GM12864 (cell line): Measurements from ENCODE around the gene IQUB.
A peak's percentile ranks its signal among the peaks of the same experiment; 100 is the strongest.
"Not testable (repeated sequence)": the region's sequence is repeated elsewhere in the genome, so short reads cannot be mapped to it uniquely, and the experiment has no call there.

Experiments
- DNase-seq: peaks from one replicate; pipeline ENCODE4 v3.0.0-alpha.2; 2011; ENCODE audit warnings: low read depth
- H3K4me3 ChIP-seq: 2 replicates; pipeline ENCODE4 v1.5.1; 2011; ENCODE audit warnings: mild to moderate bottlenecking, low read depth, low read length, control low read depth
- TF ChIP-seq, protein P1 (sequence below): IDR thresholded peaks from 2 replicates; pipeline ENCODE4 v1.5.1; 2011; ENCODE audit warnings: low read depth, mild to moderate bottlenecking, moderate library complexity, low read length, control low read depth, inconsistent platforms; ENCODE audit errors: missing control alignments

Gene IQUB

GRCh38 chr7:123558289-123558874, 24.0 kb upstream of the IQUB start:
- peak overlapping the region; percentile 81 for H3K4me3 ChIP-seq
- TF ChIP-seq, protein P1, sequence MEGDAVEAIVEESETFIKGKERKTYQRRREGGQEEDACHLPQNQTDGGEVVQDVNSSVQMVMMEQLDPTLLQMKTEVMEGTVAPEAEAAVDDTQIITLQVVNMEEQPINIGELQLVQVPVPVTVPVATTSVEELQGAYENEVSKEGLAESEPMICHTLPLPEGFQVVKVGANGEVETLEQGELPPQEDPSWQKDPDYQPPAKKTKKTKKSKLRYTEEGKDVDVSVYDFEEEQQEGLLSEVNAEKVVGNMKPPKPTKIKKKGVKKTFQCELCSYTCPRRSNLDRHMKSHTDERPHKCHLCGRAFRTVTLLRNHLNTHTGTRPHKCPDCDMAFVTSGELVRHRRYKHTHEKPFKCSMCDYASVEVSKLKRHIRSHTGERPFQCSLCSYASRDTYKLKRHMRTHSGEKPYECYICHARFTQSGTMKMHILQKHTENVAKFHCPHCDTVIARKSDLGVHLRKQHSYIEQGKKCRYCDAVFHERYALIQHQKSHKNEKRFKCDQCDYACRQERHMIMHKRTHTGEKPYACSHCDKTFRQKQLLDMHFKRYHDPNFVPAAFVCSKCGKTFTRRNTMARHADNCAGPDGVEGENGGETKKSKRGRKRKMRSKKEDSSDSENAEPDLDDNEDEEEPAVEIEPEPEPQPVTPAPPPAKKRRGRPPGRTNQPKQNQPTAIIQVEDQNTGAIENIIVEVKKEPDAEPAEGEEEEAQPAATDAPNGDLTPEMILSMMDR = no peak

DNA sequence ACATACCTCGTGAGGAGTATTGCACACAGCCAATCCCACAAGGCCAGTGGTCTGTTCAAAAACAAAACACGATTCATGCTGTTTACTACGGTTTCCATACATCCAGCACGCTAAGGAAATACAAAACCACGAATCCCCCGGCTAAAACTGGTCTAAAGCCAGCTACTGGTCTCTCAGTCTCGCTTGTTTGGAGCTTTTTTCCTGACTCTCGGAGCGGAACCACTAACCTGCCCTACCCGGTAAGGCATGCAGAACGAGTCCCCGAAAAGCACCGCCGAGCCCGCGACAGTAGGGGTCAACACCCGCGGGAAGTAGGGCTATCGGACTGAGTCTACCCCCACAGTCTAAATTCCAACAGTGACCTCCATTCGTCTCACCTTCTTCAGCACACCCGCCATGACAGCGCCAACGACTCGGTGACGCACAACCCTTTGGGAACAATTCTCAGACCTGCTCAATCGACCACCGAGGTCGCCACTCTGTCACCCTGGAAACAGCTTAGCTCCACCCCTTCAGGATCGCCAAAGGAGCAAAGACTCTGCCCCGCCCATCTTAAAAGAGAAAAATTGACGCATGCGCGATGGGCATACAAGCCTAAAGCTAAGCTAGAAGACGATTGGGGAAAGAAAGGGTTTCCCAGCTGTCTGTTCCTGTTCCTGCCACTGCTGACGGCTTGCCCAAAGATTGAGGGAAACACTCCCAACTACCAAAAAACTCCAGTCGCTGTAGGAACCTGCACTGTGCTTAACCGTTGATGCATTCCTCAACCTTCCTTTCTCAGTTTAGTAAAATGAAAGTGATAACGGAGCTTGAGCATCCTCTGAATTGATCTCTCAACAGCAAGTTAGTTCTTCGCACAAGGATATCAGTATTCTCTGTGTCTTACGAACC, 23.2 kb upstream of the IQUB start, which contains the start of gene NDUFA5:
Gene NDUFA5, minus strand, starts transcription at position 421 of the 891 bp plus-strand sequence. Its CDS starts 23 bp downstream, at position 398.
- H3K4me3 ChIP-seq = peak within 1 kb of the TSS; percentile 81
- TF ChIP-seq, protein P1 = no peak
- DNase-seq = peak; percentile 98

More at GRCh38 chr7:123558289-123558874, 24.0 kb upstream of the IQUB start:
- DNase-seq = no peak

DNA sequence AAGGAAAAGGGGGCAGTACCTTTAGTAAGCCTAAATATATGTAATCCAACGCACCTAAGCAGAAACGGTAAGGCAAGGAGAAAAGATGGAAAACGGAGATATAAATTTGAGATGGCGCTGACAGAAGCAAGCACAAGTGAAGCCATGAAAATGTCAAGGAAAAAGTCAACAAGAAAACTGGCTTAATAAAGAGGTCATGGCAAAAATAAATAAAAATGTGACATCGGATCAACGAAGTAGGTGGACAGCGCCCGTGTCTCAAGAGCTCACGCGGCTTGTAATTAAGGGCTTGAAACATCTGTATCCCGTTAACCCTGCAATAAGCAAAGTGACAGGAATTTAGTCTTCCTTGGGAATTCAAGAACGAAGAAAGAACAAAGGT, 22.6 kb upstream of the IQUB start:
- DNase-seq = no peak
- TF ChIP-seq, protein P1 = no peak
- H3K4me3 ChIP-seq = peak overlapping the region; percentile 81

DNA sequence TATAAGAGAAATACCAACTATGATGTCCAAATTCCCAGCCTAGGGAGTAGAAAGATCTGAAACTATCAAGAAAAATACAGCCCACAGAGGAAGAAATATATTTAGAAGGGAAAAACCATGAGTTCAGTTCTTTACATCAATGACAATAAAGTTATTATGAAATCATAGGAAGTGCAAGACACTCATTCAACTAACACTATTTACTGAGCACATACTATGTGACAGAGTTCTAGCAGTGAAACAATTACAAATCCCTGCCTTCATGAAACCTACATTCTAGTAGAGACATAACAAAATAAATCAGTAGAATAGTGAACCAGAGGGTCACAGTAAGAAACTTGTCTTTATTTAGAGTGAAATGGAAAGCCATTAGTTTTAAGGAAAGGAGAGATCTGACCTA, 21.1 kb upstream of the IQUB start:
- TF ChIP-seq, protein P1 = no peak
- H3K4me3 ChIP-seq = no peak overlapping the region
- DNase-seq = no peak

DNA sequence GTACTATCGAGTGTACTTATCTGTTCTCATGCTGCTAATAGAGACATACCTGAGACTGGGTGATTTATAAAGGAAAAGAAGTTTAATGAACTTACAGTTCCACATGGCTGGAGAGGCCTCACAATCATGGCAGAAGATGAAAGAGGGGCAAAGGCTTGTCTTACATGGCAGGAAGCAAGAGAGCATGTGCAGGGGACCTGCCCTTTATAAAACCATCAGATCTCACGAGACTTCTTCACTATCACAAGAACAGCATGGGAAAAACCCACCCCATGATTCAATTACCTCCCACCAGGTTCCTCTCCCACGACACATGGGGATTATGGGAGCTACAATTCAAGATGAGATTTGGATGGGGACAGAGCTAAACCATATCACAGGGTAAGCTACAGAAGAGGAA, 18.8 kb upstream of the IQUB start:
- DNase-seq = no peak
- TF ChIP-seq, protein P1 = no peak
- no peak overlapping the region for H3K4me3 ChIP-seq

GRCh38 chr7:123552641-123553040, 18.2 kb upstream of the IQUB start:
- DNase-seq = no peak
- TF ChIP-seq, protein P1 = no peak
- H3K4me3 ChIP-seq = no peak overlapping the region

DNA sequence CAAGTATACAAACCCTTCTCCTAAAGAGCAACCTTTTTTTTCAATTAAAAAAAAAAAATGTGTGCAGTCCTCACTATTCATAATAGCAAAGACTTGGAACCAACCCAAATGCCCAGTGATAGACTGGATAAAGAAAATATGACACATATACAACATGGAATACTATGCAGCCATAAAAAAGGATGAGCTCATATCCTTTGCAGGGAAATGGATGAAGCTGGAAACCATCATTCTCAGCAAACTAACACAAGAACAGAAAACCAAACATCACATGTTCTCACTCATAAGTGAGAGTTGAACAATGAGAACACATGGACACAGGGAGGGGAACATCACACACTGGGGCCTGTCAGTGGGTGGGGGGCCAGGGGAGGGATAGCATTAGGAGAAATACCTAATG, 17.7 kb upstream of the IQUB start:
- H3K4me3 ChIP-seq, DNase-seq: not testable (repeated sequence)
